Frontal cortex (tissue), 4 donors: Measurements from ENCODE around the gene TADA2B. TPM values are rescaled to one million over a fixed set of nuclear protein-coding genes. Genes with fewer than 3 reads are reported as not detected.

ENCODE experiments used
- DNase-seq, 2 donors: peaks; one replicate each; pipeline ENCODE4 v3.0.0; 2012; ENCODE audit warnings: low spot score in 2 of 2
- FAIRE-seq: peaks from 2 replicates; lab custom pipeline; 2012; peaks lifted over from hg19 to GRCh38; lab: Jason Lieb, UNC
- total RNA-seq: library from RNA; depleted of rRNA; stranded (reverse); fragments of >200 nt; gene quantifications from one replicate; pipeline ENCODE4 v1.2.3, GENCODE V29; 2014
- donor health status: control.
- donor health status: control.
- donor health status: control.

TADA2B gene
- 19.2 TPM for total RNA-seq

- DNase-seq = no peak
- no peak for FAIRE-seq
Measured at GRCh38 chr4:7043284-7044136, at the start of gene TADA2B. Gene TADA2B (plus strand): TSS chr4:7043372. CDS start chr4:7043580, 208 bp downstream.

- no peak for DNase-seq
- FAIRE-seq = no peak
Measured at GRCh38 chr4:6996481-6996880, 46.7 kb upstream of the TADA2B start.

GRCh38 chr4:6999172-7000086 is 43.7 kb upstream of the TADA2B start:
- FAIRE-seq = no peak

GRCh38 chr4:7000421-7001176 is 42.6 kb upstream of the TADA2B start:
- FAIRE-seq (no peak), DNase-seq (no peak)

More at GRCh38 chr4:6999172-7000086, 43.7 kb upstream of the TADA2B start:
- no peak for DNase-seq

GRCh38 chr4:7001271-7001670 is 41.9 kb upstream of the TADA2B start:
- FAIRE-seq = no peak
- DNase-seq = no peak

- no peak for DNase-seq
- no peak for FAIRE-seq
Measured at GRCh38 chr4:7002336-7002735, 40.8 kb upstream of the TADA2B start.

- no peak for DNase-seq
- no peak for FAIRE-seq
Measured at GRCh38 chr4:7003176-7003878, 39.8 kb upstream of the TADA2B start.

- no peak for DNase-seq
- no peak for FAIRE-seq
Measured at GRCh38 chr4:7003879-7004240, 39.3 kb upstream of the TADA2B start.

GRCh38 chr4:7004331-7004730 is 38.8 kb upstream of the TADA2B start:
- DNase-seq (no peak), FAIRE-seq (no peak)

GRCh38 chr4:7005571-7005970 is 37.6 kb upstream of the TADA2B start:
- FAIRE-seq (no peak), DNase-seq (no peak)

GRCh38 chr4:7006411-7006810 is 36.8 kb upstream of the TADA2B start:
- FAIRE-seq (no peak), DNase-seq (no peak)

- no peak for FAIRE-seq
Measured at GRCh38 chr4:7007142-7007907, 35.8 kb upstream of the TADA2B start.

GRCh38 chr4:7007944-7008343 is 35.2 kb upstream of the TADA2B start:
- no peak for DNase-seq
- FAIRE-seq = no peak

More at GRCh38 chr4:7007142-7007907, 35.8 kb upstream of the TADA2B start:
- no peak for DNase-seq

GRCh38 chr4:7009564-7009963 is 33.6 kb upstream of the TADA2B start:
- DNase-seq (no peak), FAIRE-seq (no peak)

GRCh38 chr4:7013175-7013574 is 30.0 kb upstream of the TADA2B start:
- DNase-seq = no peak
- no peak for FAIRE-seq

- DNase-seq (no peak), FAIRE-seq (no peak)
Measured at GRCh38 chr4:7014815-7015214, 28.4 kb upstream of the TADA2B start.

GRCh38 chr4:7015383-7016035 is 27.7 kb upstream of the TADA2B start:
- DNase-seq (no peak), FAIRE-seq (no peak)

GRCh38 chr4:7016086-7016485 is 27.1 kb upstream of the TADA2B start:
- no peak for DNase-seq
- FAIRE-seq = no peak
